22Rv1 (cell line): Measurements from ENCODE around the gene HSPA6.
"Not testable (repeated sequence)": the region's sequence is repeated elsewhere in the genome, so short reads cannot be mapped to it uniquely, and the experiment has no call there.

Experiments
- H3K27ac ChIP-seq: fragments of 450-650 bp; 2 replicates; pipeline ENCODE4 v1.5.1; 2017
- CTCF ChIP-seq: fragments of 450-650 bp; IDR thresholded peaks from 2 replicates; pipeline ENCODE4 v1.5.1; 2017; ENCODE audit warnings: mild to moderate bottlenecking
- ZFX ChIP-seq: fragments of 450-650 bp; IDR thresholded peaks from 2 replicates; pipeline ENCODE4 v1.6.1; 2017; ENCODE audit warnings: antibody characterized with exemption, borderline replicate concordance

The HSPA6 gene

DNA sequence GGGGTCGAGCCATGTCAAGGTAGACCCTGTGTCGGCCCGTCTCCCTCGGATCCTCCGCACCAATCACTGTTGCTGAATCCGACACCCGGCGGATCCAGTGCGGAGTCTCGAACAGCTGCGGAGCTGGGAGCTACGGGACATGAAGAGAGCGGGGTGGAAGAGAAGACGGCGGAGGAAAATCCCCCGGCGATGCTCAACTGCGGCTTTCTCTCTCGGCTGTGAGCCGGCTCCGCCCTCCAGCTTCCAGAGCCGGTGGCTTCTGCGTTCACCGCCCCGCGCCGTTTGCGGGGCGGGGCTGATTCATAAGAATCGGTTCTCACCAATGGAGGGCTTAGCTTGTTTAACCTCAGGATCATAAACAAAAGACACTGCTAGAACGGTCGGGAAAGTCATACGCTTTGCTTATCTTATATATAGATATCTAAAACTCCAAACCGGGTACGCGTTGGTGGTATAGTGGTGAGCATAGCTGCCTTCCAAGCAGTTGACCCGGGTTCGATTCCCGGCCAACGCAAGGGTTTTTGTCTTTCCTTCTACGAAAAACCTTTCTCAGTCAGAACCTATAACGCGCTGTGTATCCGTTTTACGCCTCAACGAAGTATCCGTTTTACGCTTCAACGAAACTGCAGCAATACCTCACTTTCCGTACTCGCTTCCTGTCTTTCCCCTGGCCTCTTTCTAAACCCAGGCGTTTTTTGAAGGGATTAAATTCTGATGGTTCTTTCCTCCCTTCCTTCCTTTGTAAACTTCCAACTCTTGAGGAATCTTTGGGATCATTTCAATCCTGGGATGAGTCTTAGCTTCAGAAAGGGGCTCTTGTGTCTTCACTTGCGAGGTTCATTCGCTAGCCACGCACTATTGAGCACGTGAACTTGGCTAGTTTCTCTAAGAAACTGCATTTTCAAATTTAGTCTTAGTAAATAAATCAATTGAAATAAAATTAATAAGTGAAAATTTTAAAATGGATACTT, 6.6 kb downstream of the HSPA6 start:
- H3K27ac ChIP-seq = peak overlapping the region; percentile 67

DNA sequence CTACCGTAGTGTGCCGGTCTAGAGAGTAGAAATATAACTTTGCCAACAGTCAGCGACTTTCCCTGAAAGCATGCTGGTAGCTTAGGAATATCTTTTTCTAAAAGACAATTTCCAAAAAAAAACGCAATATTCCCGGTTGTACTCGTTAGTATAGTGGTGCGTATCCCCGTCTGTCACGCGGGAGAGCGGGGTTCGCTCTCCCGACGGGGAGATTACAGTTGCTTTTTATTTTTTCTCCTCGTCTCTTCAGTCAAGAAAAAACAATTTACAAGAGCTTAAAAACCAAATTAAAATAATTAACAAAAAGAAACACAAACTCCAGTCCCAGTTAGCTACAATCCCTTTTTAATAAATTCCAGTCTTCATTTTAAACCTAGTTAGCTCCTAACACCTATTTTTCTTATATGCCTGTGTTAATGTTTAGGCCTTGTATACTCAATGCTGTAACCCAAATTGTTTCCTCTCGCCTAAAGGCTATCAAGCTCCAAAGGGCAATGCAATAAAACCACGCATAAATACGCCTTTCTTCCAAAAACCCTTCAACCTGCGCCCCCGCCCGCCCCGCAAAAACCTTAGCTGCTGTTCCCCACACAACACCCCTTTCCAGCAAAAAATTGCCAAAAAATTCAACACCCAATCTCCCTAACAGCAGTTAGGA, 7.8 kb downstream of the HSPA6 start:
- TF ChIP-seq ZFX = no peak
- TF ChIP-seq CTCF = no peak
- no peak overlapping the region for H3K27ac ChIP-seq

- H3K27ac ChIP-seq = not testable (repeated sequence)
Measured at GRCh38 chr1:161532644-161533567, 8.6 kb downstream of the HSPA6 start.

GRCh38 chr1:161537068-161537669, 12.8 kb downstream of the HSPA6 start:
- not testable (repeated sequence) for H3K27ac ChIP-seq

DNA sequence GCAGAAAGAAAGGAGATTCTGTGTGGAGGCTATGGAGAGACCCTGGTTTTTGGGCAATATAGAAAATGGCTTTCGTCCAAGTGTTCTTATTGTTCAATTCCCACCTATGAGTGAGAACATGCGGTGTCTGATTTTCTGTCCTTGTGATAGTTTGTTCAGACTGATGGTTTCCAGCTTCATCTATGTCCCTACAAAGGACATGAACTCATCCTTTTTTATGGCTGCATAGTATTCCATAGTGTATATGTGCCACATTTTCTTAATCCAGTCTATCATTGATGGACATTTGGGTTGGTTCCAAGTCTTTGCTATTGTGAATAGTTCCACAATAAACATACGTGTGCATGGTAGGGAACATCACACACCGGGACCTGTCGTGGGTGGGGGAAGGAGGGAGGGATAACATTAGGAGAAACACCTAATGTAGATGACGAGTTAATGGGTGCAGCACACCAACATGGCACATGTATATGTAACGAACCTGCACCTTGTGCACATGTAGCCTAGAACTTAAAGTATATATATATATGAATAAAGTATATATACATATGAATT, 14.7 kb downstream of the HSPA6 start:
- not testable (repeated sequence) for H3K27ac ChIP-seq

DNA sequence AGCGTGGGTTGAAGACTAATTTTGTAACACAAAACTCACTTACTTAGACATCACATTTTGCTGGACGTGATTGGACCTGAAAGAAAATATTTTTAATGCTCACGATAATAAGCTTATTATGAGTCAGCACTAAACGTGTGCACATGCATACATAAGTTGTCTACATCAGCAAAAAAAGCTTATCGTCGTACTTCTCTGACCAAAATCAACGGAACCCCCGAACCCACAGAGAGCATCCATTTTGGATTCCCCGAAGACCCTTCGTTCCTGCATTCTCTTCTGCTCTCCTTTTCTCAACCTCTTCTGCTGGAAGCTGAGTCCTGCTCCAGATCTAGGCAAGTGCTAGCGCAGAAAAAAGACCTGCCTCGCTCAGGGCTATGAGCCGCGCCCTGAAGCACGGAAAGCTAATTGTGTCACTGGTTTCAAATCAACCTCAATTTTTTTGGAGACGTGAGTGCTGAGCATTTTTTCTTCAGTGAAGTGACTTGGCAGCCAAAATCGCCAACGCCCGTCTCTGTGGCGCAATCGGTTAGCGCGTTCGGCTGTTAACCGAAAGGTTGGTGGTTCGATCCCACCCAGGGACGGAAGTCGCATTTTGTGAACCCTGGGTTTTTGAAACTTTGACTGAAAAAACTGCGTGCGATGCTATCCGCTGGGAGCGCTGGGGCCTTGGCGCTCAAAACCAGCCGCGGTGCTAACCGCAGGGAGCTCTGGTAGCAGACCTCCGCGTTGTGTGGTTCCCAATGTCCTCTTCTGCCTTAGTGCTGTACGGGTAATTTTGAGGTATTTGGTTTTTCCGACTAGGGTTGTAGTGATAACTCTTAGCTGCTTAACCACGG, 15.6 kb downstream of the HSPA6 start:
- peak; percentile 16; the same call in 1 of the 2 replicates for TF ChIP-seq CTCF
- not testable (repeated sequence) for H3K27ac ChIP-seq

DNA sequence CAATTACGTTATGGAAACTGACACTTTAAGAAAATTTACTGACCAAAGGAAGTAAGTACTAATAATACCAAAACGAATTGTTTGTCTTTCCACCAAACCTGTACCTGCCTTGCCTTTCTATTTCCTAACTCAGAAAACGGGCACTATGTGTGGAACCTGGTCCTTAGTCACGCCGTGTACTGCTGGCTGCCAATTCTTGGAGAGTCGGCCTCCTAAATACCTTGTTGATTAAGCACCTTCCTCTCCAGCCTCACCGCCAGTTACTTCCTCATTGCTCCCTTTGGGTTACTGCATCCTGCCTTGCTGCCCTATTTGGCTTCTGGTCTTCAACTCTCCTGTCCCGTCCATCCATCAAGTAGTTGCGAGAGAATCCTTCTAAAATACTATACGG, 16.2 kb downstream of the HSPA6 start:
- H3K27ac ChIP-seq = not testable (repeated sequence)

DNA sequence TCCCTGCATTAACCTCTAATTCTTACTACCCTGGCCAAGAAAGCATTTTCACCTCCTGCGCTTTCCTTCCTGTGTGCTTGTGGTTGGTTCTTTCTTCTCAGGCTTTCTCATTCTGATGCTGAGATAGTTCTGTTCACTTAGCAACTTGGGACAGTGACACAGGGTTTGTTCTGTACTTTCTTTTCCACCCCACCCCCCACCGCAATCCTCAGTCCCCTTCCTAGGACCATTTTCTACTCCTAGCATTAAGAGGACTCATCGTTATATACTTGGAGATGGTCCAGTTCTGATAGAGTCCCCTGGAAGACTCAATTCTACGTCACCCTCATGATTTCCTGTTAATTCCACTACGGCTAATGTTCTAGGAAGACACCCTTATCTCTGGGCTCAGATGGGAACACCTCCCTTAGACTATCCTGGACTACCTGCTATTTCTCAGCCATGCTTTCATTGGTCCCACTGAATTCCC, 17.8 kb downstream of the HSPA6 start:
- not testable (repeated sequence) for H3K27ac ChIP-seq

DNA sequence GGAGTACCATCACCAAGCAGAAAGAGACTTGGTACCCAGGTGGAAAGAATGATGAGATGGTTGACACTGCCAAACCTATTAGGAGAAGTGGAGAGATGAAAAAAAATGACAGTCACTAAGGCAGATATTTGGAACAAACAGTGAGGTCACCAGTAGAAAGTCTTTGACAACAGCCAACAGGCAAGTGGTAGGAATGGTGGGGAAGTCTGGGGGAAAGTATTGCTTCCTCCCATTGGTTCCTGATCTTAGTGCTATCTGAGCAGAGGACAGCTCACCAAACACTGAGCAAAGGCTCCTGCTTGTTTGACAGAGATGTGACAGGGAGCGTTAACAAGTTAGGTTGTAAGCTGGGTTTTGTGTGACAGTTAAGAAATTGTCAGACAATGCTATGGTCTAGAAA, 18.8 kb downstream of the HSPA6 start:
- H3K27ac ChIP-seq = not testable (repeated sequence)

DNA sequence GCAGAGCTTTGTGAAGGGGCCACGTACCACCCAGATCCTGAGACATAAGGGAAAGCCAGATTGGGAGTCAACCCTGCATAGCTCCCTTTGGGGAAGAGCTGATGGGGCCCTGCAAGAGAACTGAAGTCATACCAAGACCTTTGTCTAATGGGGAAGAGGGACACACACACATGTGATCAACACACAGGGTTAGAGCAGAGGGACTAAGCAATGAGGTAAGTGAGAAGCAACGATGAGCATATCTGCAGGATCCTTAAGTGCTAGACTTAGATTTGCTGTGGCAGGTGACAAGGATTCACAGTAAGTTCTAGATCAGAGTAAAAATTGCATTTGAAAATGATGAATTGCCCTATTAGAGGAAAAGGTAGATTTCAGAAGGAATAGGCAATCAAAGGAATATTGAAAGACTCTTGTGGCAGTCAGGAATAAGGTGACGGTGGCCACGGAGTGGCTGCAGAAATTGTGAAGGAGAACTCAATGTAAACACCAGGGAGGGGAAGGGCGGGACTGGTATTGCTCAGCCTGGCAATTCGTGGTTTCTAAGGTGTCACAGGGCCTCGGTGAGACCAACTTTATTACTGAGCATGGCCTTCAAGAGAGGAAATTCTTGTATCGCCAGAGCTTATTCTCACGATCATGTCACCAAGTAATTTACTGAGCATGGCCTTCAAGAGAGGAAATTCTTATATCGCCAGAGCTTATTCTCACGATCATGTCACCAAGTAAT, 20.8 kb downstream of the HSPA6 start:
- not testable (repeated sequence) for H3K27ac ChIP-seq

DNA sequence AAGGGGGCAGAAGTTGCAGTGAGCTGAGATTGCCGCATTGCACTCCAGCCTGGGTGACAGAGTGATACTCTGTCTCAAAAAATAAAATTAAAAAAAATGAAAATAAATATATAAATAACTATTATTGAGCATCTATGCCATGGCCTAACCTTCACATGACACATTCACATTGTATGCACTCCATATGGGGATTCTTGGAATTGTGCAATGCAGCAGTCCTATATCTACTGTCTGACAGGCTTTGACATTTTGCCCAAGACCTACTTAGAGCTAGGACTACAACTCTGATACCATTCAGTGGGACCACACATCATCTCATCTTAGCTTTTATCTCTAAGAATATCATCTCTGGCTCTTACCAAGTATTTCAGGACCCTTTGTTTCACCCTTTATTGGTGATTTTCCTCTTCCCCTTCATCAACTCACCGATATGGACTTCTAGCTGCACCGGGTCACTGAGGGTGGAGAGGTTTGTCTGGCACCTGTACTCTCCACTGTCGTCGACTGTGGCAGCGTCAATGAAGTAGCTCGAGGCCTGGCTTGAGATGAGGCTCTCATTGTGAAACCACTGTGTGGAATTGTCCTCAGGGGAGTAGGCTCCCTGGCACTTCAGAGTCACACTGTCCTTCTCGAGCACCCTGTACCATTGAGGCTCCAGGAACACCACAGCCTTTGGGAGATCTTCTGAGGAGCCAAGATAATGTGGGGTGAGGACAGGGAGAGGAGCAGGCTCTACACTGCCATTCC, 23.8 kb downstream of the HSPA6 start:
- not testable (repeated sequence) for H3K27ac ChIP-seq

- not testable (repeated sequence) for H3K27ac ChIP-seq
Measured at GRCh38 chr1:161548749-161549406, 24.5 kb downstream of the HSPA6 start.
